Endothelial cell of umbilical vein (primary cell): ENCODE data around the gene GLI2. TPM values are rescaled to one million over a fixed set of nuclear protein-coding genes. Genes with fewer than 3 reads are reported as not detected.

Experiments
- BruUV-seq: library from RNA; stranded (reverse); fragments of 400-500 nt; replicated peaks from 2 replicates; lab custom pipeline; 2021; lab: Mats Ljungman, UMichigan
- CTCF ChIA-PET: fragments of 300-600, 350-600 bp; sonication (Branson Sonifier 250); formaldehyde crosslinking; loops from one replicate; lab custom pipeline; 2021; ENCODE audit warnings: antibody characterized with exemption, inconsistent platforms; lab: Charles Lee
- POLR2A ChIA-PET: fragments of 300-600, 350-600 bp; sonication (Branson Sonifier 250); formaldehyde crosslinking; loops from one replicate; lab custom pipeline; 2021; ENCODE audit warnings: antibody characterized with exemption, inconsistent platforms; lab: Charles Lee
- DNase-seq: peaks from one replicate; pipeline ENCODE4 v3.0.0-alpha.2; 2011; ENCODE audit warnings: low read depth, low spot score
- FAIRE-seq: peaks from 2 replicates; lab custom pipeline; 2011; peaks lifted over from hg19 to GRCh38; lab: Jason Lieb, UNC
- H2AFZ ChIP-seq: 2 replicates; pipeline ENCODE4 v1.6.0; 2012; ENCODE audit warnings: low read depth, low read length, control low read depth, inconsistent platforms
- H3K27ac ChIP-seq: 2 replicates; pipeline ENCODE4 v1.5.1; 2011; ENCODE audit warnings: low read depth, mild to moderate bottlenecking, control low read depth, low read length, moderate library complexity; ENCODE audit not compliant: insufficient read depth
- H3K27me3 ChIP-seq, 2 experiments: 2 replicates each; pipeline versions ENCODE4 v1.6.0 to v1.6.1; 2011; ENCODE audit warnings: low read length in 2 of 2, mixed read lengths in 1 of 2; ENCODE audit not compliant: control insufficient read depth in 2 of 2, insufficient read depth in 2 of 2
- H3K36me3 ChIP-seq, 2 experiments: 2 replicates in 1 of 2; 3 replicates in 1 of 2; pipeline ENCODE4 v1.5.1; 2011; ENCODE audit warnings: low read length in 2 of 2, mild to moderate bottlenecking in 1 of 2, moderate library complexity in 1 of 2; ENCODE audit not compliant: control insufficient read depth in 2 of 2, insufficient read depth in 2 of 2; ENCODE audit errors: extremely low read depth in 1 of 2
- H3K4me1 ChIP-seq: 3 replicates; pipeline ENCODE4 v1.5.1; 2011; ENCODE audit warnings: mild to moderate bottlenecking, low read length; ENCODE audit not compliant: control insufficient read depth, insufficient read depth; ENCODE audit errors: extremely low read depth
- H3K4me2 ChIP-seq: 2 replicates; pipeline ENCODE4 v1.6.1; 2011; ENCODE audit warnings: low read length, control low read depth, mixed read lengths; ENCODE audit not compliant: insufficient read depth
- H3K4me3 ChIP-seq, 3 experiments: fragments of 200-600 bp in 1 of 3; sonication (generic), shearing (Covaris generic) in 1 of 3; replicated peaks in 1 of 3; 2 replicates each; pipeline ENCODE4 v1.5.1; 2011 to 2016; ENCODE audit warnings: control low read depth in 3 of 3, low read length in 3 of 3, mild to moderate bottlenecking in 2 of 3, inconsistent platforms in 1 of 3, low read depth in 1 of 3, moderate library complexity in 1 of 3; ENCODE audit not compliant: insufficient read depth in 1 of 3
- H3K79me2 ChIP-seq: 2 replicates; pipeline ENCODE4 v1.6.0; 2012; ENCODE audit warnings: low read length, inconsistent platforms; ENCODE audit not compliant: control insufficient read depth, insufficient read depth
- H3K9ac ChIP-seq: replicated peaks from 2 replicates; pipeline ENCODE3; 2011; ENCODE audit warnings: low read length, control low read depth; ENCODE audit not compliant: insufficient read depth; ENCODE audit errors: extremely low read depth
- H3K9me1 ChIP-seq: replicated peaks from 3 replicates; pipeline ENCODE4 v1.6.0; 2011; ENCODE audit warnings: mild to moderate bottlenecking, low read length; ENCODE audit not compliant: control insufficient read depth, insufficient read depth; ENCODE audit errors: extremely low read depth
- H3K9me3 ChIP-seq: replicated peaks from 2 replicates; pipeline ENCODE4 v1.5.1; 2012; ENCODE audit warnings: low read length, inconsistent platforms; ENCODE audit not compliant: control insufficient read depth, insufficient read depth
- H4K20me1 ChIP-seq: replicated peaks from 2 replicates; pipeline ENCODE3; 2011; ENCODE audit warnings: mild to moderate bottlenecking, low read length; ENCODE audit not compliant: control insufficient read depth, insufficient read depth; ENCODE audit errors: extremely low read depth
- CTCF ChIP-seq, 2 donors: IDR thresholded peaks; 1 replicate in 1 of 2; 2 replicates in 1 of 2; pipeline ENCODE4 v1.5.1; 2011; ENCODE audit warnings: low read length in 2 of 2, mild to moderate bottlenecking in 2 of 2, moderate library complexity in 2 of 2, control low read depth in 1 of 2, inconsistent platforms in 1 of 2, low read depth in 1 of 2; ENCODE audit not compliant: insufficient read depth in 1 of 2; ENCODE audit errors: extremely low read depth in 1 of 2
- EZH2 ChIP-seq: IDR thresholded peaks from 2 replicates; pipeline ENCODE4 v1.6.1; 2012; ENCODE audit warnings: borderline replicate concordance, low read depth, mild to moderate bottlenecking, moderate library complexity, low read length, inconsistent platforms; ENCODE audit not compliant: severe bottlenecking
- FOS ChIP-seq: IDR thresholded peaks from 2 replicates; pipeline ENCODE4 v1.6.1; 2011; ENCODE audit warnings: mild to moderate bottlenecking, low read length, moderate library complexity, borderline replicate concordance; ENCODE audit not compliant: insufficient read depth
- GATA2 ChIP-seq: IDR thresholded peaks from 2 replicates; pipeline ENCODE4 v1.7.0; 2011; ENCODE audit warnings: low read depth, mild to moderate bottlenecking, moderate library complexity, mixed read lengths, low read length; ENCODE audit not compliant: insufficient read length, insufficient read depth
- JUN ChIP-seq: IDR thresholded peaks from 2 replicates; pipeline ENCODE4 v1.6.1; 2011; ENCODE audit warnings: borderline replicate concordance, low read depth; ENCODE audit not compliant: insufficient read length, insufficient read depth
- MYC ChIP-seq: IDR thresholded peaks from one replicate; pipeline ENCODE4 v1.6.1; 2011; ENCODE audit warnings: mild to moderate bottlenecking, low read depth, low read length
- POLR2A ChIP-seq: IDR thresholded peaks from 2 replicates; pipeline ENCODE4 v1.6.1; 2012; ENCODE audit warnings: low read depth, mild to moderate bottlenecking, control low read depth, low read length
- POLR2AphosphoS5 ChIP-seq: IDR thresholded peaks from 2 replicates; pipeline ENCODE4 v1.6.1; 2012; ENCODE audit warnings: low read depth, mild to moderate bottlenecking, control low read depth, low read length, moderate library complexity; ENCODE audit not compliant: insufficient read depth
- dilution Hi-C: fragments of 300-500 bp; cut with MboI; formaldehyde crosslinking; loops from one replicate; pipeline ENCODE4 v1.15.0; 2019; ENCODE audit warnings: low sequenced_read_pairs; ENCODE audit not compliant: extremely low pct_ligation_motif_present
- intact Hi-C: fragments of 100-400 bp; cut with micrococcal nuclease; formaldehyde crosslinking; loops from one replicate; pipeline ENCODE4 v1.10.0; 2022
- polyA plus RNA-seq, 4 experiments: library from polyadenylated mRNA; depleted of rRNA in 3 of 4; stranded (reverse) in 3 of 4; unstranded in 1 of 4; fragments of >200 nt; gene quantifications; 2 replicates each; pipeline versions ENCODE4 v1.2.1 to v1.2.3, GENCODE V29; 2011 to 2012; ENCODE audit warnings: missing spikeins in 1 of 4
- total RNA-seq: library from RNA; stranded (reverse); gene quantifications from 2 replicates; pipeline ENCODE4 v1.2.3, GENCODE V29; 2021
- TF ChIP-seq, protein P1 (sequence below): IDR thresholded peaks from 2 replicates; pipeline ENCODE4 v1.6.1; 2011; ENCODE audit not compliant: insufficient read depth, insufficient read length

Gene GLI2
- total and polyA plus RNA-seq, 2 donors (not counting 3 experiments of a cell fraction or from before 2014, with no cell fraction given), result 0.13 TPM; not detected in 1

DNA sequence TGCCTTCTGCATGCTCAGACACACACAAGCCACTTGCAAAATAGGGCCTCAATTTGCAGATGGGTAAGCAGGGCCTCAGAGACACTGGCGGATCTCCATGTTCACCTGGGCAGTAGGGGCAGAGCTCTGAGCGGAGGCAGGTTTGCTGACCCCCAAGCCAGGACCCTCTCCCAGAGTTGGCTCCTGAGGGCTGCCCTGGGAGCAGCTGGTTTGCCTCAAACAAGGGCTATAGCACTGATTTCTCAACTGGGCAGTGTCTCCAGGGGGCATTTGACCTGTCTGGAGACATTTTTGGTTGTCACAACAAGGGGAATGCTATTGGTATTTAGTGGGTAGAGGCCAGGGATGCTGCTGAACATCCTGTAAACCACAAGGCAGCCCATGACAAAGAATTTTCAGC lies 11.6 kb downstream of the GLI2 start:
- no peaks in the 10 kb centered on the region for H4K20me1 ChIP-seq
- no peaks in the 10 kb centered on the region for H3K36me3 ChIP-seq
- no peaks in the 10 kb centered on the region for H3K79me2 ChIP-seq
- dilution Hi-C loops, result no loop called here
- no peak overlapping the region for H3K4me3 ChIP-seq
- ChIA-PET POLR2A (no interaction called here), CTCF (interaction anchor here (1.7 kb wide), 1 partner anchor 10 kb away, joined by 6 read pairs; no protein-coding TSS in a partner anchor)
- TF ChIP-seq, protein P1, sequence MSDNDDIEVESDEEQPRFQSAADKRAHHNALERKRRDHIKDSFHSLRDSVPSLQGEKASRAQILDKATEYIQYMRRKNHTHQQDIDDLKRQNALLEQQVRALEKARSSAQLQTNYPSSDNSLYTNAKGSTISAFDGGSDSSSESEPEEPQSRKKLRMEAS, result no peak
- TF ChIP-seq FOS (no peak), POLR2AphosphoS5 (no peak), CTCF (IDR thresholded peaks at IDR 0.05; ENCODE audit: extremely low read depth in 1 of 2, insufficient read depth in 1 of 2, low read depth in 1 of 2, low read length in 2 of 2) (no peak), MYC (no peak), JUN (no peak), EZH2 (no peak), GATA2 (no peak), POLR2A (no peak)
- no peak overlapping the region for H3K9ac ChIP-seq
- H3K4me2 ChIP-seq, result no peak overlapping the region
- no peaks in the 10 kb centered on the region for H3K9me1 ChIP-seq
- H3K4me1 ChIP-seq, result no peaks in the 10 kb centered on the region
- no peak for DNase-seq
- FAIRE-seq, result no peak
- H3K9me3 ChIP-seq, result no peaks in the 10 kb centered on the region
- BruUV-seq, result no TSS peak
- intact Hi-C loops, result no loop called here
- H3K27ac ChIP-seq, result no peak overlapping the region
- H2AFZ ChIP-seq, result no peak overlapping the region
- peaks cover 30 to 35% of the 10 kb centered on the region in 2 experiments for H3K27me3 ChIP-seq
